HG02938 (cell line): ENCODE data around the gene UBE2E2.

Experiments
- ATAC-seq: cut with Tn5 transposase; IDR thresholded peaks from one replicate; pipeline ENCODE4 v1.9.1; 2021; ENCODE audit warnings: mild to moderate bottlenecking, moderate library complexity; ENCODE audit not compliant: unreplicated experiment

The UBE2E2 gene

DNA sequence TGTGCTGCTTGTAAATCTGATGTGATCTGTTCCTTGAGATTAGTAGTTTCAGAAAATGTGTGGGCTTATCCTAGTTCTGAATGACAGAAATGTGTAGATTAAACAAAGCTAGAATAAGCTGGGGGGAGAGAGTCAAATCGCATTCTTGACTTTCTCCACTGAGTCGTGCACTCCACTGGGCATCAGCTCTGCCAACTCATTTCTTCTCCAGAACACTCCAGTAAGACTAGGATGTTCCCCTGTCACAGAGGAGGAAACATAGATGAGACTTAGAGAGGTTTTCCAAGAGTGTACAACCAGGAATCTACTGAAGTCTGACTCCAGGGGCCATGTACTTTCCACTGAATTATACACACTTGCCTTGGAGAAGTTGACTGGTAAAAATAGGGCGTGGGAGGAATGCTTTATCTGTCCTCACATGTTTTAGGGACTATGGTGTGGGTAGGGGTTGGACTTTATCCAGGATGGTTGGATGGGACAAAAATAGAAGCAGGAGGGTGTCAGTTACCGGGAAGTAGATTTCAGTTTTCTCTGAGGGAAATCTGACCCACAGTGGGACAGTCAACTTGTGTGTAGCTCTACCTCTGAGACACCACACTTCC is 298.2 kb downstream of the UBE2E2 start:
- no peak for ATAC-seq

DNA sequence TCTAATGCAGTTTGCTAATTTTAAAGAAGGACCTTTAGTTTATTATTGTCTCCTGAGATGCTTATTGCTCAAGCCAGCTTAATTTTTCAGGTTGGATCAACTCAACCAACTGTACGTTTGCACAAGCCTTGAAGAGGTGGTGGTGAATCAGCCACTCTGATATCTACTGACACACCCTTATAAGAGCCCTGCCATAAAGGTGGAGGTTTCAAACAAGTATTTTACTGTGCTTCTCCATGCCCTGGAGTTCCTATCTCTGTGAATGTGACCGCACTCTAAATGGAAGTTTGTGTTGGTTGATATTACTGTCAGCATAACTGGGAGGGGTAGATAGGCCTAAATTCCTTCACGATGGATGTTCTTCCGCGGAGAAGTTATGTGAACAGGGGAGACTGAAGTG is 305.3 kb downstream of the UBE2E2 start:
- ATAC-seq: no peak

DNA sequence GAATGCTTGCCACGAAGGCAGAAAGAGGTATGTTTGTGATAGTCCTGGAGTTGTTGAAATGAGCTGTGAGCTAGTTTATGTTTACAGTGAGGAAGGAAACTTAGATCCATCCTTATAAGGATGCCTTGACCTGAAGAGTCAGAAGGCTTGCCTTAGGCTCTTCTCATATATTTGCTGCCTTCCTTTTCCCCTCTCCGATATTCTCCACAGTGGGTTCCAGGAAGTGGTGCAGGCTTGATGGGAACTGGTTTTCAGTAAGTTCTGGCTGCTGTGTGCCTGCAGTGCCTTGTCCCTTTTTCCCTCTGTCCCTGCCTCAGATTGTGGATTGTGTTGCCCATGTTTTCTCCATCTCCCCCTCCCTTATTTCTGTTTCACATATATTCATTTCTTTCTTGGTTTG is 315.3 kb downstream of the UBE2E2 start:
- no peak for ATAC-seq

DNA sequence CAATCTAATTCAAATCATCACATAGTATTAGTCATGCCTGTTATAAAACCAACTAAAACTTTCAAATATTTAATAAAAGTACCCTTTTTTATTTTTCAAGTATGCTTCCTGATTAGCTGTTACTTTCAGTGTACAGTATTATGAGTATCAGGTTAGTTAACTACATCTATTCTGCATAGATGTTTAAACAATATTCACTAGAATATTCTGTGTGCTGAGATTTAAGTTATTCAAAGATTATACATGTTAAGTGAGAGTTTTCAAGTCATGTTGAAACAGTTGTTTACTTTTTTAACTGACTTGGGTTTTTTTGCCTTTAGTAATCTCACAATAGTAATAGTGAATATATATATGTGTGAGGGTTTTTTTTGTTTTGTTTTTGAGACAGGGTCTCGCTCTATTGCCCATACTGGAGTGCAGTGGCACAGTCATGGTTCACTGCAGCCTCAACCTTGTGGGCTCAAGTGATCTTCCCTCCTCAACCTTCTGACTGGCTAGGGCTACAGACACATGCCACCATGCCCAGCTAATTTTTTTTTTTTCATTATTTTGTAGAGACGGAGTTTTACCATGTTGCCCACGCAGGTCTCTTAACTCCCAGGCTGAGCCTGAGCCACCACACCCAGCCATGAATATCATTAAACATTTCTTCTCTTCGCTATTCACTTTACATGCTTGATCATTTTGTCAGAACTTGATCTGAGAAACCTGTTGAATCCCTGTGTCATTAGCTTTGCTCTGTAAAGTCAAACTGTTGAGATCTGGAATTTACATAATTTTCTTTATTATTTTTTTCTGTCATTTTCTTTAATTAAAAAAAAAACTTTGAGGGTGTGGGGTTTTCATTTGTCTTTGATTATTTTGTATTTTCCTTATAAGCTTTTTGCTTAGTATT is 316.4 kb downstream of the UBE2E2 start:
- peak; percentile 72 for ATAC-seq

DNA sequence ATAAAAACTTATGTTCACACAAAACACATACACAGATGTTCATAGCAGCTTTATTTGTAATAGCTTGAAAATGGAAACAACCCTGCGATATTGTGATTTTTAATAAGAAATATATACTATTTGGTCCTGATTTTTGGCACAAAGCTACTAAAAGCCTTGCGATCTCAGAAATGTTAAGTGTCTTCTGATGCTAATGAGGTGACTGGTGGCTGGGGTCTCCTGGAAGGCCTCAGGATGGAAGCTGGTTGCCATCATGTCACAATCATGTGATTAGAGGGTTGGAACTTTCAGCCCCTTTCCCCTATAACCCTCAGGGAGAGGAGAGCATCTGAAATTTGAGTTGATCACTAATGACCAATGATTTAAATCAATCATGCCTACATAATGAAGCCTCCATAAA is 324.2 kb downstream of the UBE2E2 start:
- no peak for ATAC-seq

DNA sequence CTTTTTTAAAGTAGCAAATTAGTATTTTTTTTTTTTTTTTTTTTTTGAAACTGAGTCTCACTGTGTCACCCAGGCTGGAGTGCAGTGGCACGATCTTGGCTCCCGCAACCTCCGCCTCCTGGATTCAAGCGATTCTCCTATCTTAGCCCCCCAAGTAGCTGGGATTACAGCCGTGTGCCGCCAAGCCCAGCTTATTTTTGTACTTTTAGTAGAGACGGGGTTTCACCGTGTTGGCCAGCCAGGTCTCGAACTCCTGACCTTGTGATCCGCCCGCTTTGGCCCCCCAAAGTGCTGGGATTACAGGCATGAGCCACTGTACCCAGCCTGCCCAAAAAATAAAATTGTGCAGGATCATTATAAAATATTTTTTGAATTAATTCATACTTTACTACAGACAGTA is 330.5 kb downstream of the UBE2E2 start:
- ATAC-seq: no peak

DNA sequence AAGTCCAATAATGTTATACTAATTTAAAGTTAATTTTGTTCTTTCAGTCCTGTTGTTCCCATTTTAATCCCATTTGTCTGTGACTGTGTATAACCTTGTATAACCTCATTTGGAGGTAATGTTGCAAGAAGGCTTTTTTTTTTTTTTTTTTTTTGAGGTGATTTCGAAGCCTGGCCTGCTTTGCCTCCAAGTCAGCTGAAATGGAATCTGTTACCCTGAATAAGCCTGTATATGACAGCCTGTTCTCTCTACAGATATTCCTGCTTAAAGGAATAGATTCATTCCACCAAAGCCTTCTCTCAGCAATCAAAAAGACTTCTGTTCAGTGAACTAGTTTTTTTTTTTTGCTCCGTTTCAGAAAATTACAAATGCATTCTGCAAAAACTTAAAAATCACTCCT is 330.9 kb downstream of the UBE2E2 start:
- ATAC-seq: no peak

DNA sequence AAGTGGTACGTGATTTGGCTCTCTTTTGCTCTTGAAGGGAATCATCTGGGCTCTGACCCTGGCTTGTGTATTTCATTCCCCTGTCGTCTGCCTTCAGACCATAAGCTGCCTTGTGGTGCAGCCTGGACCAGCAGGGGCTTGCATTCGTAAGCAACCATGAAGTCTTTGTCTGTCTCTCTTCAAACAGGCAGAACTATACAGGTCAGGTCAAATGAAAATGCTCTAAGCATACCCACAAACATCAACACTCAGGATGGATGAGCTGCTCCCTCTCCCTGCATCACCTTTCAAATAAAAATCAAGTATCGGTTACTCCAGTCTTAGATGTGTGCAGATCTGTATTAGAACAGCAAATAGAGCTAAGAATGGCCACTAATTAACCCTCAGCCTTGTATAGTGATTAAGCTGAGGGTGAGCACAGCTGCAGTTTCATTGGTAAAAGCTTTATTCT is 334.0 kb downstream of the UBE2E2 start:
- no peak for ATAC-seq

DNA sequence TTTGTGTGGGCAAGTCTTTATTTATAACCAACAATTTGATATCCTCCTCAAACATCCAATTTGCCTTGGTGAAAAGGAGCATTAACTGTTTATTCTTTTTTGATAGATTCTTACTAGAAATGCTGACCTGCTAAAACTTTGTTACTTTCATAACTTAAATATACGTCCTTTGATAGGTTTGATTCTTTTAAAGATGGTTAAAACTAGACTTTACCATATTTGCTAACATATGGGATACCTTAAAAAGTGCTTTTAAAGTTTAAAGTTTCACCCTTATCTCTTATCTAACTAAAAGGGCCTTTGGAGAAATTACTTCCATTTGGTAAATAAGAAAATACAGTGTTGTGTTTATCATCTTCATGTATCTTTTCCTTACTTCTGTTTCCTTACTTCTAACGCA is 336.1 kb downstream of the UBE2E2 start:
- ATAC-seq: no peak

DNA sequence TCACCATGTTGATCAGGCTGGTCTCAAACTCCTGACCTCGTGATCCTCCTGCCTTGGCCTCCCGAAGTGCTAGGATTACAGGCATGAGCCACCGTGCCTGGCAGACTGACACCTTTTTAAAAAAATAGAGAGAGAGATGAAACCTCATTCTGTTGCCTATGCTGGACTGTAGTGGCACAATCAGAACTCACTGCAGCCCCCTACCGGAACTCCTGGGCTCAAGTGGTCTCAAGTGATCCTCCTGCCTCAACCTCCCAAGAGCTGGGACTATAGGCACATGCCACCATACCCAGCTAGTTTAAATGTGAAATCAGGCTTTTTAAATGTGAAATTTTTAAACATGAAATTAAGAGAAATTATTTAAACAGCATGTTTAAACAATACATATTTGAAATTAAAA is 337.5 kb downstream of the UBE2E2 start:
- no peak for ATAC-seq

DNA sequence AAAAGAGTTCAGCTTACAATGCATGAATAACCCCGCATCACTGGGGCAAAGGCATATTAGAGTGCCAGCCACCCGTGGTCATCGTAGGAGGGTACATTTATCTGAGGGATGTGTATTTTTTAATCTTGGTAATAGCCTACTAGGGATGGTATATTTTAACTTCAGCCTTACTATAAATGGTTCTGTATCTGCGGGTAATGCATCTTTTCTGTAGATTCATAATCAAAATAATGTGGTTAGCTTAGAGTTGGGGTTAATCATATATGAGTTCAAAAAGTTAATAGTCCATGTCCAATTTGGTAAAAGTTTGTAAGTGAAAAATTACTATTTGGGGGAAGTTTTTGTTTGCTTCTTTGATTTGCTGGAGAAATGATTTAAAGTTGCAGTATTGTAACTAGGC is 339.0 kb downstream of the UBE2E2 start:
- no peak for ATAC-seq

DNA sequence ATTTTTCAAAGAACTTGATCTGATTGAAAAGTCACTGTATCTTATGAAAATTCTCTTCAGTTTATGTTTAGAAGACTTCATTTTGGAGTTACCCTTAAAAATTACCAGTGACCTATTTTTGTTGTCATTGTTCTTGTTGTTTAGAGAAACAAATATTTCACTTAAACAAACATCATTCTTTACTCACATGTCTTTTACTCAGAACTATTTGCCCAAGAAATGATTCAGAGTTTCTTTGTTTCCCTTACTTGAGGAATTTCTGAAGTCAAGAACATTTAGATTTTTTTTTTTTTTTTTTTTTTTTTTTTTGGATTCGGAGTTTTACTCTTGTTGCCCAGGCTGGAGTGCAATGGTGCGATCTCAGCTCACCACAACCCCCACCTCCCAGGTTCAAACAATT is 343.1 kb downstream of the UBE2E2 start:
- no peak for ATAC-seq

DNA sequence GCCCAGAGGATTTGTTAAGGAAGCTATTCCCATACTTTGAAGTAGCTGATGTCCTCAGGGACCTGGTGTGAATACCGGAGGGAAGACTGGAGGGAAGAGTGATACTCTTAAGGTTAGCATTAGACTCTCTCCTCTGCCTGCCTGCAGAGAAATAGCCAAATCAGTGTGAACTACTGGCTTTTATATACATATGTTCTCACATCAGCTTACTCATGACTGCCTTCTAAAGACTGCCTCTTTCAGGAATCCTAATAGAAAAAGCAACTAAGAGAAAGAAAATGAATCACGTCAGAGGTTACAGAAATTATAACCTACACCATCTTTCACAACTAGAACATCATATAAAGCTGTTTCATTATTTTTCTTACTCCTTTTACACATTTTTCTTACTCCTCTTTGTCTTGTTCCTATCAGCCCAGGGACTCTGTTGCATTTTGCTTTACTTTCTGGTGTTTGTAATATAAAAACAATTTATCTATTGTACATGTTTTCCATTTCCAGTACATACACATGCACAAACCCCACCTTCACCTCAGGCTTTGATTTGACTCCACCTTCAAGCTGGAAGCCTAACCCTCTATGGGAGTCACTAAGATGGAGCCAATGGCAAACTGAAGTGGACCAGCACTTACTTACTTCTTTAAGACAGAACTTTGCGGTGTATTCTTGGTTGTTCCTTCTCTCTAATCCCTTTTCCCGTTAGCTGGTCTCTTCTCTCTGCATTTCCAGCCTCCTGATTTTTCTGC is 345.0 kb downstream of the UBE2E2 start:
- no peak for ATAC-seq

DNA sequence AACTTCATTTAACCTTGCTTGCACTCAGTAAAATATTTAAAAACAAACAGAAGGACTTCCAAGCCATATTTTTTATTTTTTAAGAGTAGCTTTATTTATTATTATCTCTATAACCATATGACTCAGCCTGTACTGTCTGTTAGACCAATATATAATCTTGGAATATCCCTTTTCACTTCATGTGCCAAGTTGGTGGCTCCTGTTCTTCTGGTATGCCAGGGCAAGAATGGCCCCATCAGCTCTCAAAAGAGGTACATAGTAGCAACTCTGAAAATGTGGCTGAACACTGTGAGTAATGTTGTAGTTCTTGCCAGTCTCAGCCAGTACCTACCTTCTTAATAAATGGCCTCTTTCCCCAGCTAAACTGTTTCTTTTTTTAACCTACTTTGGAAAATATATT is 345.6 kb downstream of the UBE2E2 start:
- ATAC-seq: no peak

DNA sequence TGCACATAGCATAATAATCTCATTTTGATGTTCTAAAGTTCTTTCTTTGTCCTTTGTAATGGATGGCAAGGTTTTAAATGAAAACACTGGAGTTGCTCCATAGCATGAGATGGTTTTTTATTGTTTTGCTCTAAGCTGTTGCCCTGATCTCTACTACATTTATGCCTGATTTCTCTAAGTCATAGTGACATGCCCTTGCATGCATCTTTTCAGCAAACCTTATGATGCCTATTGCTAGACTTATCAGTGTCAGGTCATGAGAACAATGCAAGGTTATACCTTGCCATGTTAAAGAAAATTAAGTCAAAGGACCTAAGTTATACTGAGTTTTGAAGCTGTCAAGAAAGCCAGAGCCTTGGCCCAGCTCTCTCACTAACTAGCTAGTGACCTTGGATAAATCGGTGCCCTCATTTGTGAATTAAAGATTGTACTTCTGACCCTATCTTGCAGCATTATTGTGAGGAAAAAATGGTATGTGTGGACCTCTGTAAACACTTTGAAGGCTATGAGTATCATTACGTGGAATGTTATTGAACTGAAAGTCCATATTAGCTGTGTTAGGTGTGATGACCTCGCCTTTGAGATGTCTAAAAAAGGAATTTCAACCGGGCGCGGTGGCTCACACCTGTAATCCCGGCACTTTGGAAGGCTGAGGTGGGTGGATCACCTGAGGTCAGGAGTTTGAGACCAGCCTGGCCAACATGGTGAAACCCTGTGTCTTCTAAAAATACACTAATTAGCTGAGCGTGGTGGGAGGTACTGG is 346.2 kb downstream of the UBE2E2 start:
- ATAC-seq: no peak

DNA sequence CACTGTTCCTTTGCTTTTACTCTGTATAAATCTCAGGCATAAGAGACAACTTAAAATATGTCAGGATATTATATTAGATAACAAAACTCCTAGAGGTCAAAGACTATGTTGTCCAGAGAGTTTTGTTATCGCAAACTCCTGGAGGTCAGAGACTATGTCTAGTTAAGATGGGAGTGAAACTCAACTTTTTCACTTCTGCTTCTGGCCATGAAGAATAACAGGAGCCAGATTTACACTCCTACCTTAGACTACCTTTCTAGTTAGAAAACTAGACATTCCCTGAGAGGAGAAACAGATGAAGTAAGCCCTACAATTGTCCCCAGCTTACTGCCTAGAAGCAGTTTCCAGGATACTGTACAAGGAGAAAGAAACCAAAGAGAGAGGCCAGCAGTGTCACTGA is 347.3 kb downstream of the UBE2E2 start:
- peak; percentile 80 for ATAC-seq

DNA sequence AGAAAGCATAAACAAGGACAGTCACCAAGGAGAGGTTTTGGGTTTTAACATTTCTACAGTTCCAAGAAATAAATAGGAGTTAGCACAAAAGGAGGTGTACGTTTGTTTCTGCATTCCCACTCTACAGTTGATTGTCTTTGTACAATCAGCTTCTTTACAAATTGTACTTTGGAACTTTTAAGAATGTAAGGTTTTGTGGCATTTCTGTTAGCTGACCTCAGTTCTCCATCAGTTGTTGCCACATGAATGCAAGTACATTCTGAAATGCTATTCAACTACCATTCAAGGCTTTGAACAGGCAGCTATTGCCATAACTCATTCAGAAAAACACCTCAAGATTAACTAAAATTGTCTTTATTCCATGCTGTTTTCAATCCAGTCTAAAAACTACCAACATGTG is 349.4 kb downstream of the UBE2E2 start:
- no peak for ATAC-seq

DNA sequence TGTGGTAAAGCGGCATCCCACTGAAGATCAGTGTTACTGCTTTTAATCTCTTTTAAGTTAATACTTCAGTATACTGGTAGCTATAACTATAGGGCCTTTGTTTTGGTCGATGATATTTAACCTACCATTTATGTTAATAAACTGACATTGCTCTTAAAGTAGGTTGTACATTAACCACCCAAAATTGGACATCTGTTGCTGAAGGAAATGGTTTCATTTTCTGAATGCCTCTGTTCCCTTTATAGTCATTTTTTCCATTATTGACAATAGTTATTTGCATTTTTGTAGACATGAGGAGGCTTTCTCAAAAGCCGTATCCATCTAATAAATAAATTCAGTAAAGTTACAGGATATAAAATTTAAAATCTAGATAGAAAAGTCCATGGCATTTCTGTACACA is 350.2 kb downstream of the UBE2E2 start:
- no peak for ATAC-seq

DNA sequence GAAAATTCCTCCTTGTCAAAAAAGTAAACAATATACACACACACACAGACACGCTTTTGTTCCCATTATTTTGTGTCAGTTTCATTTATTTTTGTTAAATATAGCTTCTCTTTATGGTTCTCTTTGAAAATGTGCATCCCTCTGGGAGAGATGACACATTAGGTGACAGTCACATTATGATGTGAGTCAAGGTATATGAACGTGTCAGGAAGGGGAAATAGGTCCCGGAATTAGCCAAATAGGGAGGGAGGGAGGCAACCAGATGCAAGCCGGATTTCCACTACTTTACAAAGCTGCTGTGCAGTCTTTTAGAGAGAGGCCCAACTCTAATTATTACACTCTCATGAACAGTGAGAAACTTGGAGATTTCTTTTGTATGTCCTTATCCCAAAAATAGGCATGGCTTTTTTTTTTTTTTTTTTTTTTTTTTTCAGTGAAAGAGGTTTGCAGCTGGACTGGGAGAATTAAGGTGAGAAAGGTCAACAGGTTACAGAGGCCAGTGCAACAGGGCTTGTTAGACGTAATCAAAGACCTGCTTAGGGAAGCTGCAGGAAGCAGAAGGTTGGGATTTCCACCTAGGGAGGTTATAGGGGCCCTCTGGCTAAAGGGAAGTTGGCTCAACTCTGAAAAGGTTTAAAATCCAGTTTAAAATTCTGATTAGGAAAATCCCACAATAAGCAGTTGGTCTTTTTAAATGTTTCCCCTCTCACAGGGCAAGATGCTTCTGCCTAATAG is 362.1 kb downstream of the UBE2E2 start:
- ATAC-seq: no peak

DNA sequence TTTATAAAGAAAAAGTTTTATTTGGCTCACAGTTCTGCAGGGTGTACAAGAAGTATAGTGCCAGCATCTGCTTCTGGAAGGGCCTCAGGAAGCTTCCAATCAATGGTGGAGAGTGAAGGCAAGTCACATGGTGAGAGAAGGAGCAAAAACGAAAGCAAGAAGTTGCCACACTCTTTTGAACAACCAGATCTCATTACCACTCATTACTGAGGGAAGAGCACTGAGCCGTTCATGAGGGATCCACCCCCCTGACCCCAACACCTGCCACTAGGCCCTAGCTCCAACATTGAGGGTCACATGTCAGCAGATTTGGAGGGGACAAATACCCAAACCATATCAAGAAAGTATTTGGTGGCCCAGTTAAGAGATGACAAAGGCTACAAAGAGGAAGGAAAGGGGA is 363.4 kb downstream of the UBE2E2 start:
- ATAC-seq: peak; percentile 53
